Endometrial microvascular endothelial cells (primary cell): ENCODE measurements around the gene DSCAML1. TPM values are rescaled to one million over a fixed set of nuclear protein-coding genes. Genes with fewer than 3 reads are reported as not detected.

ENCODE experiments used
- in situ Hi-C: cut with HindIII; loops from 2 replicates; pipeline ENCODE4 v1.10.0; 2017; ENCODE audit warnings: low sequenced_read_pairs, low pct_unique_long_range_greater_than_20kb; ENCODE audit errors: inconsistent ontology term
- total RNA-seq: library from RNA; depleted of rRNA; stranded (reverse); fragments of >200 nt; gene quantifications from one replicate; pipeline ENCODE4 v1.2.3, GENCODE V29; 2015; ENCODE audit errors: inconsistent ontology term

DSCAML1 gene
- total RNA-seq, 1 donor from 2014 or later: not detected

DNA sequence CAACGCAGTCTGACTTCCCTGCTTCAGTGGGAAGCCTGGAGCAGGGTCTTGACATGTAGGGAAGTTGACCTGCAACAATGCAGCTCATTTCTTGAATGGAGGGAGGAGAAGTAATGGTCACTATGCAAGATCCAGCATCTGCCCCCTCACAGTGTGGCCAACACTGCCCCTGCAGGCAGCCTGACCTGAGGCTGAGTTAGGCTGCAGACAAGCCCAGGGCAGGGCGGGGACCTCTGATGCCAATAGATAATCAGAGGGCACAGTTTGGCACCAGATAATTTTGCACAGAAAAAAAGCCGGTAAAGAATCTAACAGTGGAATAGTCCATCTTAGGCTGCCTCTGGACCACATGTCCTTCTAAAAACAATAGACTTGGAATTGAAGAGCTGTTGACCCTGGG lies 182.3 kb downstream of the DSCAML1 start:
- in situ Hi-C loops: no loop called here

DNA sequence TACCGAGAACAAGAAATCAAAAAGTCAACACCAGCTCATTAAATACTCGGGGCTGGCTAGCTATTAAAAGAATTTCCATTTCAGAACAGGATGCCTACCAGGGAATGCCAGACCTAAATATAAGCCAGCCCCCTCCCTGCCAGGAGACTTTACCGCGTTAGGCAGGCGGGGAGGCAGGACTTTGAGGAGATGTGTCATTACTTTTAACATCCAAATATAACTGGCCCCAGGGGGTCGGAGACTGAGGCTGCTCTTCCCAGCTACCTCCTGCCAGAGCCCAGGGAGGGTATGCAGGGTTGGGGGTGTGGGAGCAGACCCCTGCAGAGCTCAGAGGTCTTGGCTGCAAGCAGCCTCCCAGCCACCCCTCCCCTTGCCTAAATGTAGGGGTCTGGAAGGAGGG lies 183.5 kb downstream of the DSCAML1 start:
- in situ Hi-C loops: no loop called here

DNA sequence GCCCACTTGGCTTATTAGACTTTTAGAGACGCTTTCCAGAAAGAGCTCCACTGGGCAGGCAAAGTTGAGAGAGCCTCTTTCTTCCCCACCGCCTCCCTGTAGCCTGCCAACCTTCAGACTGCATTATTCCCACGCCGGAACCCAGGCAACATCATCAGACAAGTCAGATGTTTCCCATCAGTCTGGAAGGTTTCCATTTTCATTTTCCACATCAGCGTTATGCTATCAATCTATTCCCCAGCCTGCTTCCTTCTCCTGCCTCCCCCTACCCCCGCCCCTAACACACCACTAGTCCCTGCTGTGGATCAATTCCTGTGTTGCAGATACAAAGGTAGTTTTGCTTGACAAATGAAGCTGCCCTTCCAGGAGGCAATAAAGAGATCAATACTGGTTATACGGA lies 184.8 kb downstream of the DSCAML1 start:
- in situ Hi-C loops: no loop called here

DNA sequence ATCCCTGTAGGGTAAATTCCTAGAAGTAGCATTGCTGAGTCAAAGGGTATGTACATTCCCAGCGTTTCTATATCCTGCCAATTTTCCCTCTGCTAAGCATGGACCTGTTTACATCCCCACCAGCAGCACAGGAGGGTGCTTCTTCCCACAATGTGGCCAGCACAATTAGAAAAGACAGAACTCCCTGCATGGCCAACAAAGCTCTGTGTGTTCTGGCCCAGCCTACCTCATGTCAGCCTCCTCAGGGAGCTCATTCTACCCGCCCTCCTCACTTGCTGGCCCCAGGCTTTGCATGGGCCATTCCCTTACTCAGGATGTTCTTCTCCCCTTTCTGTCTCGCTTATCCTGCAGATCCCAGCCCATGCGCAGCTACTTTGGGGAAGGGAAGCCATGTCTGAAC lies 186.1 kb downstream of the DSCAML1 start:
- in situ Hi-C loops: no loop called here

DNA sequence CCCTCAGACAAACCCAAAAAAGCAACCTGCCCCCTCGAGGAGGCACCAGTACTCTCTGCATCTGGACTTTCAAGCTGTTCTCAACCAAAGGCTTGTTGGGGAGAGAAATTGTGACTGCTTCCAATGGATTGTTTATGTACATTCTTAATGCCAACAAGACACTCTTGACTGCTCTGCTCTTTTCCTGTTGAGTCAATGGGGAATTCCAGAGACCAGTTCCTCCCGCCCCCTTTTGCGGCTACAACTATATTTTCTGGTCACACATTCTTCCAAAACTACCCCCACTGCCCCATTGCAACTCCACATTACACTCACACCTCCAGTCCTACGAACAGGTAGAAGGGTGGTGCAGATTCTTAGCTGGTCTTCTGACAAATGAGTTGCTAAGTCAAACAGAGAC lies 187.0 kb downstream of the DSCAML1 start:
- in situ Hi-C loops: no loop called here

DNA sequence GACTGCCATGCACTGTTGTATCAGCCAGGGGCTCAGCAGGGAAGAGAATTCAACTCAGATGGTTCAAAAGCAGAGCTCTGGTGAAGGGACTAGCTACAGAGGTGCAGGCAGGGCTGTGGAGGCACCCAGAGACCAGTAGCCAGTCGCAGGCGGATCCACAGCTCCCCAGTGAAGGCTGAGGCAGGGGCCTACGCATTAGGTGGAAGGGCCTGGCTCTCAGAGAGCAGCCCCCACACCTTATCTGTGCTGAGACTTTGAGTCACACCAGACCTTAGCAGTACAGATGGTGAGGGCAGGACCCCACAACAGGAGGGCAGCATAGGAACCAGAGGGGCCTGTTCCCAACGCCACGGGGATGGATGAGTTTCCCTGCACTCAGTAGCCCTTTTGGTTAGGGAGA lies 189.6 kb downstream of the DSCAML1 start:
- in situ Hi-C loops: no loop called here

DNA sequence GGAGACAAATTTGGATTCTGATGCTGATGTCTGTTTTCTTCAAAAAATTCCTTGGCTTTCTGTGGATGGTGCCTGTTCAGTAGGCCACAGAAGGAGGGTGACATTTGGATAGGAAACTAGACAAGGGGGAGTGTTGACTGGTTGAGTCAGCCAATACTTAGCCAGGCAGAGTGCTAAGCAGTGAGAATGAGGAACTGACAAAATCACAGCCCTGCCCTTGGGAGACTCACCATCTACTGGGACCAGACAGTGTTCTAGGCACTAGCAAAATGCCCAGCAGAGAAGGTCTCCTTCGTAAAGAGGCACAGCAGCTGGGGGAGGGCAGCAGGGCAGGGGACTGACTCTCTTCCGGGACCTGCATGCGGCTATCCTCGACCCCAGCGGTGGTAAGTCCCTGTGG lies 190.2 kb downstream of the DSCAML1 start:
- in situ Hi-C loops: no loop called here

DNA sequence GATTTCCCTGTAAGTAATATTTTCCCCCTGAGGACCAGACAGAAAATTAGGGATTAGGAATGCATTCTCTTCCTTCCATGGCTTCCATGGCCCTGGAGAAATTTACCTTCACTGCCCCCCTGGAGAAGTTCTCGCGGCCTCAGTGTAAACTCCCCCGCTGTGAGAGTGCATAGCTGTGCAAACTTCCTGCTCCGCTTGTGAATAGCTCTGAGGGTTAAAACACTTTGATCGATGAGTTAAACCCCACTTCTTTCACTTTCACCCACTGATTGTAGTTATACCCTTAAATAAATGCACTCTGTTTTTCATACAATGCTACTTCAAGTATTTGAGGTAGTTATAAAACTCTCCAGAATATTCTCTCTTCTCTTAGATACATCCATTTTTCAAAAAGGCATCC lies 190.8 kb downstream of the DSCAML1 start:
- in situ Hi-C loops: no loop called here

DNA sequence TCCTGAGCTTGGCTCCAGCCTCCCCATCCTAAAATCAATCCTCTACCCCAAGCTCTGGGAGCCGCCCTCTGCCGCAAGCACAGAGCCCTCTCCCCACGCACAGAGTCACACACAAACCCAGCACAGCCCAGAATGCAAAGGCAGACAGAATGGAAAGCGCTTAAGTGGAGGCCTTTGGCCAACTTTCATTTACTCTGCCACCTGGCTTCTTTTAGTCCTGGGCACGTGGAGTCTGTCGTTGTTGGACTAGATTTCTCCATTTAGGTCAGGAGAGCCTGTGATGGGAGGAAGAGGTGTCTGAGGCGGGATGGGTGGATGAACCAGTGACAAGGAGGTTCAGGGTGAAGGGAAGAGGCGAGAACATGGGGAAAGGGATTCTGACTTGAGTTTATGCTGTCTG lies 191.7 kb downstream of the DSCAML1 start:
- in situ Hi-C loops: no loop called here

DNA sequence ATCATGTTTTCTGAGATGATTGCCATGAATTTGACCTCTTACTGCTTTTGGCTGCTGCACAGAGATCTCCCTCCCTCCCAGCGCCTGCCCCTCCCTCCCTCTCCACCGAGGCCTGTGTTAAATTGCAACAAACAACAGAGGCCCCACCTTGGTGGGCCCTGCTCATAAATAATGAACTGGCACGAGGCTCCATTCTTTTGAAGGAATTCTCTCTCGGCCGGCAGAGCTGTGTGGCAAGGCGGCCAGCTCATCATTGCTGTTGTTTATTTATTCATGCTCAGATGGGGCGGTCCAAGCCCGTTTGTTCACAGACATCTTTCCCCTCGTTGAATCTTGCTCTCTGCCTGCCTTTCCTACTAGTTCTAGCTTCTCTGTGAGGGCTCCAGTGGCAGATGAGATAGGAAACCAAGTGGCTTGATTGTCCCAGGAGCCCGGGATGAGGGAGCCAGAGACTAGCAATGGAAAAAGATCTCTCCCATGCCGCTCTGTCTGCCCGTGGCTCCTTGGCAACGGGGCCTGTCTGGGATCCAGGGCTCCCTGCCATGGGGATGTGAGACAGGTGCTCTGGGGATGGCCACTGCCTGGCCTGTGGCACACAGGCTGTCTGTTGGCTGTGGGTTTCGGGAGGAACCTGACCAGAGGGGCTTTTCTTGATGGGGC lies 192.6 kb downstream of the DSCAML1 start:
- in situ Hi-C loops: no loop called here

DNA sequence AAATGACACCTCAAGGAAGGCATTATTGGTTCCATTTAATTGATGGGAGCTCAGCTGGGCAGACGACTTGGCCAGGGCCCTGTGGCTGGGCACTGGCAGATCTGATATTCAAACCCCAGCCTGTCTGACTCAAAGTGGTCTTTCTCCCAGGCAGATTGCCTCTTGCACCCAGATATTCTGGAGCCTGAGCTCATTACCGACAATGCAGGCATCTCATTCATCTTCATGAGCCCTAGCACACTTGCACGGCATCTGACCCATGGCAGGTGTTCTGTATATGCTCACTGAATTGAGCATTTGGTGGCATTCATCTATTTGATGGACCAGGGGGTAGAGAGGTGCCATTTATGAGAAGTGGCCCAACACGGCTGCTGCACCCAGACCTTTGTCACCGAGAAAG lies 193.1 kb downstream of the DSCAML1 start:
- in situ Hi-C loops: no loop called here

DNA sequence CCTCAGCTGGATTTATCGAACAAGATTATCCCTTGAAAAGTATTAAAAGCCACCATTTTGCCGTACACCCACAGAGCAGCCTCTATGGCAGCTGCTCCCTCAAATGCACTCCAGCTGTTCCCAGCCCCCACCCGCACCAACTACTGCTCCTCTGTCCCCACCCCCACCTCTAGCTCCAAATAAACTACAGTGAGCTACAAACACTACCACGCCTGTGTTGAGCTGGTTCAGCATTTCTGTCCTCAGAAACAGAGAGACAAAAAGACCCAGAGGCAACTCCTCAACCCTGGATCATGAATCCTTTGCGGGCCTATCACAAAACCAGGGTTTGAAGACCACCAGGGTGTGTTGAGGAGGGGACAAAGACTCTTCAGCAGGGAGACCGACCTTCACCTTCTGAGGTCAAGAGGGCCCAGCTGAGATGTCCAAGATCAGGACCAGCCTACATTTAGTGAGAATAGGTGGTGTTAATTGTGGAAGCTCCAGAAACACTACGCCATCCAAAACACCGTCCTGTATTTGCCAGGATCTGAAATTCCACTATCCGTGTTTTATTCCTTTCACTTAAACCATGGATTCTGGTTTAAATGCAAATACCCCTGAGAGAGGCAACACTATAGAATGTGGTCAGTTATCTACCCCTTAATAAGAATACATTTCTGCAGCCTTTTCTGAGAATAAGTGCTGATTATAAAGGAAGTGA lies 195.9 kb downstream of the DSCAML1 start:
- in situ Hi-C loops: no loop called here

DNA sequence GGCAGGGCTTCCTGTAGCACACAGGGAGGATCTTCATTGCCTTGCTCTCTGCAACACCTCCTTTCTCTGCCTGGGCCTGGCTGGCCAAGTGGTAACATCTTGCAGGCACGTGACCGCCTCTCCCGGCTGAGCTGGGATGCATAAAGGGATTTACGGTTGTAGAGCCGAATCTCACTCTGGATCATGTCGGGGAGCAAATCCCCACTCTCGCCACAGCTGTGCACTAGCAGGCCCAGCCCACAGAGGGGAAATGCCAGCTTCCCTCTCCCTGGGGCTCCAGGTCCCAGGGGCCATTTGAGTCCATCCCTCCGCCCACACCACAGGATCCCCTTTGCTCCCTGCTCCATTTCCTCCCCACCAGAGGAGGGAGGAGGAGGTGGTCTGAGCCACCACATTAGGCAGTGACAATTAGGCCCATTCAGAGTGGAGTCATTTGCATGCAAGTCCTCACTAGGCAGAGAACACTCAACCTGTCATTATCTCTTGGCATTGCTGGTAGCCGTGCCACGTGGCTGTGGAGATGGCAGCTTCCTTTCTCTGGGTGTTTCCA lies 196.7 kb downstream of the DSCAML1 start:
- in situ Hi-C loops: no loop called here

DNA sequence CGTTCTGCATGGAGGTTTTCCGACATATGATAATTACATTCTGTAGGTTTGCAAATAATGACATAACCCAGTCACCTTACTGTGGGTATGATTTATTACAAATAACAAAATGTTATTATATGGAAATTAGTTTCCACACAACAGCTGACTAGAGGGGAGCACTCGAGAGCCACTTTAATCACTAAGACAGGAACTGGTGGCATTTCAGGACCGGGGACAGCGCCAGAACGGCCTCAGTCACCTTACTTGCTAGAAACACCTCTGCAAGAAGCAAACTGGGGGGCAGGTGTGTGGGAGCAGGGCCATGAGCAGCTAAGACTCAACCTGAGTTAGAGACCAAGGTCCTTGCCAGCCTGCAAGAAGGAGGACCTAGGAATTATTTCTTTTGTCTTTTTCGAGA lies 199.9 kb downstream of the DSCAML1 start:
- in situ Hi-C loops: no loop called here

DNA sequence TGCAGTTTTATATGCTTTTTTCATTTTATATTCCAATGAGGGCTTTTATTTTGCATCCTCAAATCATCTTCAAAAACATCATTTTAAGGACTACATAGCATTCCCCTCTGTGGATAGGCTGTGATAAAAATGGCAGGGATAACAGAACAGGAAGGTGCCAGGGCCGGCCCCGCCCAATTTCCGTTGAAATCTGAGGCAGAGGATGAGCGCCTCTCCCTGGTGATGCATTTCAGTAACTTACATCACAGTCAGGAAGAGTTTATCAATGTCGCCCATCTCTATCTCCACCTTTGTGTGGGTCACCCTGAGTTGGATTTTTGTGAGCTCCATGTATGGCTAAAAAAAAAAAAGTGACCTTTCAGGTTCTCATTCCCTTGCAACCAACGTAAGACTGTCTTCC lies 201.6 kb downstream of the DSCAML1 start:
- in situ Hi-C loops: no loop called here

DNA sequence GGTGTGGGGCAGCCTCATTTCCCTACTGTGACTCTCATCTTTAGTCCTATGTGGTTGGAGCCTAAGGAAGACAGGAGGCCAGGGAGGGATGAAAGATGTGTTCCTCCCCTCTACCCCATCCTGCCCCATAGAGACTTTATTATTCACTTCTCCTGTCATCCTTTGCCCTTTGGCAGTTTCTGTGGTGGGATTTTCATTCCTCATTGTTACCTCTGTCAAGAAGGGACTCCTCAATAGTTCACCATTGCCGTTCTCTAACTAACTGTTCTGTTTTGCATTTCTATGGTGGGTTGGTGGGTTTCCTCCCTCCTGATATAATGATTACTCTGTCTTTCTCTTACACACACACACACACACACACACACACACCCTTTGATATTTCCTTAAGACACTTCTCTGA lies 202.3 kb downstream of the DSCAML1 start:
- in situ Hi-C loops: no loop called here

DNA sequence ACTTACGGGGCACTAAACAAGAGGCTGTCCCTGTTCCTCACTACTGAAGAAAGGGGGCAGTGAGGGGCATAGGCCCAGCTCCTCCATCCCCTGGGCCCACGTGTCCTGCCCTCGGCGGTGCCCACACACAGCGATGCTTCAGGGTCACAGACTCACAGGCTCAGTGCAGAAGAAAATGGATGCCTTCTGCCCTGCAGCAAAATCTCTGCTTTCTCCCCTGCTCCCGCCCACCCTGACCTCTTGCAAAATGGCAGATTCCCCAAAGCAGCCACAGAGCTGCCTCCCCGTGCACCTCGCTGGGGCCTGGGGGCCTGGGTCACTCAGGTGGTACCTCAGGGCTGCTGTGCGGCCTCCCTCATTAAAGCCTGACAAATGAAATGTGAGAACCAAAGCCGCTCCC lies 204.0 kb downstream of the DSCAML1 start:
- in situ Hi-C loops: no loop called here

DNA sequence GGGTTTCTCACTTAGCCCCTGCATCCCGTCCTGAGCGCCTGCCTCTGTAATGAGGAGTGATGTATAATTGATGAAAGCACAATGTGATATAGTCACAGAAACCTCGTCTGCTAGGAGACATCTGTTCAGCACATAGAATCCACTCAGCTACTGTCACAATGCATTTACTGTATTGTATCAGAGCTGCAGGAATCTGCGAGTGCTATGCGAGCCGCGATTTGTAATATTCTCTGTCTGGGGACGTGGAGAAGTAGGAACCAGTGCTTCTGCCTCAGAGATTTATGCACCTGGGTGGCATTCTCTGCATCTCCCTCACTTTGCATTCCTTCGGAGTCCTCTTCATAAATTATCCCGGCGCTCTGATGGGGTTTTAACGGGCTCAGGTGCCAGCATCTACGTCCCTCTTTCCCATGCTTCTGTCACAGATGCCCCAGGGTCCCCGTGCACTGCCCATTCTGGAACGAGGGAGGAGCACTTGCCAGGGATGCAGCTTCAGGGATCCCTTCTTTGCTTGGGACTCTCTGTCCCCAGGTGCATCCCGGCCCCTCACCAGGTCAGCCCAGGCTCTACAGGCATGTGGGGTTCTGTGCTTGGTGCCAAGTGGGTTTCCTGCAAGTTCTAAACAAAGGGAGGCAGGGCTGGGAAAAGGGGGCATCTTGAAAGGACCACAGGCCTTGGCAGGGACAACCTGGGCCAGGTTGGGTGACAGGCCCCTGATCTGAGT lies 205.5 kb downstream of the DSCAML1 start:
- in situ Hi-C loops: no loop called here

DNA sequence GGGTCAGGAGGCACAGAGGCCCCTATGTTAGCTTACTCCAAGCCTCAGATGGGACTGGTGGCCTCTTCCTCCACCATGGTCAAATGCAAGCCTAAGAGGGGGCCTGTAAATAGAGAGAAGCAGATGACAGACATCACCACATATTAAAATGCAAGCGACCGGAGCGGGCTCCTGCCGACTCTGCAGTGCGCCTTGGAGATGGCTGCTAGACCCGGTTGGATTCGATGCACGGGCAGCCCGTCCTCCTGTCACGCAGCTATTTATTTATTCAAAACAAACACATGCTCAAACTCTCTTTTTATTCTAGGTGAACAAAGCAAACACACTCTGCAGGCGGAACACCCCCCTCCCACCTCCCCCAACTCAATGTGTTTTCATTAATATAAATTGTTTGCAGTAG lies 208.0 kb downstream of the DSCAML1 start:
- in situ Hi-C loops: no loop called here
